HepG2 (cell line): Measurements from ENCODE around the gene CDK10. TPM values are rescaled to one million over a fixed set of nuclear protein-coding genes. Genes with fewer than 3 reads are reported as not detected.

Experiments used
- CENPT ChIP-seq: sonication (generic); formaldehyde crosslinking; IDR thresholded peaks from 2 replicates; pipeline ENCODE4 v1.8.0; 2022; ENCODE audit warnings: low read depth, mild to moderate bottlenecking, moderate library complexity, missing genetic modification reagents
- GMEB2 ChIP-seq: IDR thresholded peaks from 2 replicates; pipeline ENCODE4 v1.6.1; 2016; ENCODE audit warnings: missing biosample characterization, missing genetic modification reagents, low read depth
- GRHL1 ChIP-seq: sonication (generic); formaldehyde crosslinking; conservative IDR thresholded peaks from 2 replicates; pipeline ENCODE4 v1.8.0; 2022; ENCODE audit warnings: missing genetic modification reagents
- HMGXB3 ChIP-seq: sonication (generic); formaldehyde crosslinking; IDR thresholded peaks from 2 replicates; pipeline ENCODE4 v1.4.0; 2020; ENCODE audit warnings: missing genetic modification reagents, borderline replicate concordance
- IRX3 ChIP-seq: sonication (generic); formaldehyde crosslinking; IDR thresholded peaks from 2 replicates; pipeline ENCODE4 v1.8.1; 2023; ENCODE audit warnings: mild to moderate bottlenecking, low read depth, missing genetic modification reagents, borderline replicate concordance
- ISX ChIP-seq: sonication (generic); formaldehyde crosslinking; conservative IDR thresholded peaks from 2 replicates; pipeline ENCODE4 v1.5.0; 2020; ENCODE audit warnings: missing genetic modification reagents
- MBD4 ChIP-seq: IDR thresholded peaks from 2 replicates; pipeline ENCODE4 v1.6.1; 2012; ENCODE audit warnings: low read length, inconsistent platforms, borderline replicate concordance
- MTERF4 ChIP-seq: sonication (generic); formaldehyde crosslinking; IDR thresholded peaks from 2 replicates; pipeline ENCODE4 v1.8.0; 2023; ENCODE audit warnings: mild to moderate bottlenecking, missing genetic modification reagents
- NR2C2 ChIP-seq: sonication (generic); formaldehyde crosslinking; IDR thresholded peaks from 2 replicates; pipeline ENCODE4 v1.4.0; 2020; ENCODE audit warnings: missing genetic modification reagents, mild to moderate bottlenecking, moderate library complexity, borderline replicate concordance
- SETDB1 ChIP-seq: sonication (generic); formaldehyde crosslinking; IDR thresholded peaks from 2 replicates; pipeline ENCODE4 v1.5.1; 2020; ENCODE audit warnings: missing genetic modification reagents, mild to moderate bottlenecking, borderline replicate concordance
- SMAD1 ChIP-seq: sonication (generic); formaldehyde crosslinking; IDR thresholded peaks from 2 replicates; pipeline ENCODE4 v1.4.0; 2020; ENCODE audit warnings: missing genetic modification reagents, low read depth, mild to moderate bottlenecking, borderline replicate concordance
- U2AF2 ChIP-seq: fragments of 200-400 bp; formaldehyde crosslinking; IDR thresholded peaks from 2 replicates; pipeline ENCODE4 v1.6.1; 2017; ENCODE audit warnings: low read depth, mild to moderate bottlenecking, low read length
- ZFP37 ChIP-seq: sonication (generic); formaldehyde crosslinking; IDR thresholded peaks from 2 replicates; pipeline ENCODE4 v1.4.0; 2020; ENCODE audit warnings: missing genetic modification reagents, borderline replicate concordance
- ZNF10 ChIP-seq: sonication (generic); formaldehyde crosslinking; IDR thresholded peaks from 2 replicates; pipeline ENCODE4 v1.4.0; 2020; ENCODE audit warnings: mild to moderate bottlenecking, low read depth, missing genetic modification reagents, borderline replicate concordance
- ZNF232 ChIP-seq: sonication (generic); formaldehyde crosslinking; IDR thresholded peaks from 2 replicates; pipeline ENCODE4 v1.4.0; 2020; ENCODE audit warnings: missing genetic modification reagents, borderline replicate concordance
- ZNF260 ChIP-seq: sonication (generic); formaldehyde crosslinking; IDR thresholded peaks from 2 replicates; pipeline ENCODE4 v1.4.0; 2020; ENCODE audit warnings: missing genetic modification reagents, low read depth, mild to moderate bottlenecking, borderline replicate concordance
- ZNF451 ChIP-seq: sonication (generic); formaldehyde crosslinking; IDR thresholded peaks from 2 replicates; pipeline ENCODE4 v1.5.0; 2020; ENCODE audit warnings: mild to moderate bottlenecking, missing genetic modification reagents
- ZNF460 ChIP-seq: sonication (generic); formaldehyde crosslinking; IDR thresholded peaks from 2 replicates; pipeline ENCODE4 v1.5.1; 2020; ENCODE audit warnings: missing genetic modification reagents, mild to moderate bottlenecking, borderline replicate concordance
- ZNF740 ChIP-seq: sonication (generic); formaldehyde crosslinking; IDR thresholded peaks from 2 replicates; pipeline ENCODE4 v1.4.0; 2020; ENCODE audit warnings: missing genetic modification reagents
- polyA plus RNA-seq, 8 experiments: library from polyadenylated mRNA; depleted of rRNA in 3 of 8; stranded (reverse) in 7 of 8; unstranded in 1 of 8; fragments of >200 nt; fragmentation: Illumina TruSeq in 4 of 8; extraction: Trizol in 4 of 8; gene quantifications; 2 replicates each; pipeline versions ENCODE4 v1.2.1 to v1.2.3, GENCODE V29; 2011 to 2016; ENCODE audit warnings: low read depth in 4 of 8, missing spikeins in 1 of 8, mixed read lengths in 1 of 8; ENCODE audit not compliant: insufficient read depth in 1 of 8
- total RNA-seq, 5 experiments: library from RNA; depleted of rRNA; stranded (reverse); fragments of >200 nt; fragmentation: Illumina TruSeq; extraction: Trizol; gene quantifications; 2 replicates each; pipeline ENCODE4 v1.2.3, GENCODE V29; 2016; ENCODE audit warnings: low read depth in 1 of 5

CDK10 gene
- total and polyA plus RNA-seq, 2 of the 13 experiments (the other 11 are each of a cell fraction or from before 2014, with no cell fraction given): 2.5 to 3.9 TPM

- TF ChIP-seq SMAD1 (0 out of 2 replicates have a peak, but pooled peaks have one; percentile 77), ZFP37 (CRISPR knock-in tag) (0 out of 2 replicates have a peak, but pooled peaks have one; percentile 69), ZNF460 (CRISPR knock-in tag) (no peak), SETDB1 (CRISPR knock-in tag) (no peak), U2AF2 (no peak), ISX (CRISPR knock-in tag) (no peak), NR2C2 (CRISPR knock-in tag) (no peak), HMGXB3 (CRISPR knock-in tag) (no peak; the same call in 1 of the 2 replicates), GRHL1 (CRISPR knock-in tag) (no peak), IRX3 (CRISPR knock-in tag) (no peak; the same call in 1 of the 2 replicates), ZNF232 (no peak), CENPT (CRISPR knock-in tag) (no peak), GMEB2 (CRISPR knock-in tag) (no peak), ZNF740 (CRISPR knock-in tag) (no peak), ZNF451 (no peak; the same call in 1 of the 2 replicates), MBD4 (no peak), MTERF4 (CRISPR knock-in tag) (0 out of 2 replicates have a peak, but pooled peaks have one; percentile 14), ZNF260 (CRISPR knock-in tag) (no peak), ZNF10 (CRISPR knock-in tag) (no peak)
These were observed 8.8 kb downstream of the CDK10 start (continued) for GRCh38 chr16:89695086-89695874.
